HEK293 (cell line): ENCODE results near the gene KRT38.
"Not testable (repeated sequence)": the region's sequence is repeated elsewhere in the genome, so short reads cannot be mapped to it uniquely, and the experiment has no call there.

Source experiments
- CTCF ChIA-PET: fragments of 350-600 bp; formaldehyde crosslinking; extraction: SDS; loops from one replicate; lab custom pipeline; 2021; ENCODE audit warnings: antibody characterized with exemption; lab: Yijun Ruan, JAX
- POLR2A ChIA-PET: fragments of 300-600 bp; formaldehyde crosslinking; extraction: SDS; loops from one replicate; lab custom pipeline; 2020; ENCODE audit warnings: antibody characterized with exemption, inconsistent platforms; lab: Yijun Ruan, JAX
- H3K27ac ChIP-seq: fragments of 200-500 bp; sonication (Bioruptor generic); 2 replicates; pipeline ENCODE4 v1.5.1; 2014; ENCODE audit warnings: low read depth, low read length, control low read depth, inconsistent platforms; ENCODE audit errors: extremely low read depth
- H3K36me3 ChIP-seq, 2 experiments: fragments of 200-500 bp in 1 of 2; sonication (Bioruptor generic) in 1 of 2; 1 replicate in 1 of 2; 2 replicates in 1 of 2; pipeline ENCODE4 v1.5.1; 2014 to 2017; ENCODE audit warnings: inconsistent platforms in 2 of 2, low read length in 2 of 2; ENCODE audit not compliant: control insufficient read depth in 2 of 2, insufficient read depth in 1 of 2
- H3K4me1 ChIP-seq: fragments of 200-500 bp; sonication (Bioruptor generic); 2 replicates; pipeline ENCODE4 v1.5.1; 2014; ENCODE audit warnings: mild to moderate bottlenecking, low read length, inconsistent platforms; ENCODE audit not compliant: control insufficient read depth, insufficient read depth
- H3K4me3 ChIP-seq: 2 replicates; pipeline ENCODE4 v1.5.1; 2011; ENCODE audit warnings: low read depth, mild to moderate bottlenecking, control low read depth, low read length, moderate library complexity
- H3K9me3 ChIP-seq: fragments of 200-500 bp; sonication (Bioruptor generic); 2 replicates; pipeline ENCODE4 v1.5.1; 2014; ENCODE audit warnings: low read depth, low read length, inconsistent platforms; ENCODE audit not compliant: control insufficient read depth, insufficient read depth
- GLIS2 ChIP-seq: fragments of 450-650 bp; formaldehyde crosslinking; IDR thresholded peaks from 2 replicates; pipeline ENCODE4 v1.5.1; 2016; ENCODE audit warnings: missing biosample characterization, missing genetic modification characterization
- MYNN ChIP-seq: fragments of 450-650 bp; formaldehyde crosslinking; IDR thresholded peaks from 2 replicates; pipeline ENCODE4 v1.5.1; 2016; ENCODE audit warnings: missing biosample characterization, missing genetic modification characterization, borderline replicate concordance
- OVOL3 ChIP-seq: fragments of 450-650 bp; formaldehyde crosslinking; IDR thresholded peaks from 2 replicates; pipeline ENCODE4 v1.5.1; 2016; ENCODE audit warnings: missing biosample characterization, missing genetic modification characterization
- SP7 ChIP-seq: fragments of 450-650 bp; formaldehyde crosslinking; IDR thresholded peaks from 2 replicates; pipeline ENCODE4 v1.5.1; 2016; ENCODE audit warnings: missing biosample characterization, missing genetic modification characterization
- YY1 ChIP-seq: fragments of 450-650 bp; formaldehyde crosslinking; IDR thresholded peaks from 2 replicates; pipeline ENCODE4 v1.5.1; 2018; ENCODE audit warnings: missing biosample characterization, missing genetic modification characterization
- YY2 ChIP-seq: fragments of 450-650 bp; formaldehyde crosslinking; IDR thresholded peaks from 2 replicates; pipeline ENCODE4 v1.5.1; 2016; ENCODE audit warnings: missing biosample characterization, missing genetic modification characterization
- ZBTB48 ChIP-seq: fragments of 450-650 bp; formaldehyde crosslinking; IDR thresholded peaks from 2 replicates; pipeline ENCODE4 v1.5.1; 2016; ENCODE audit warnings: missing biosample characterization, missing genetic modification characterization
- ZNF121 ChIP-seq: fragments of 450-650 bp; formaldehyde crosslinking; IDR thresholded peaks from 2 replicates; pipeline ENCODE4 v1.5.1; 2016; ENCODE audit warnings: missing biosample characterization, missing genetic modification characterization
- ZNF211 ChIP-seq: fragments of 450-650 bp; formaldehyde crosslinking; IDR thresholded peaks from 2 replicates; pipeline ENCODE4 v1.5.1; 2016; ENCODE audit warnings: low read depth, missing biosample characterization, missing genetic modification characterization
- ZNF24 ChIP-seq: fragments of 450-650 bp; formaldehyde crosslinking; IDR thresholded peaks from 2 replicates; pipeline ENCODE4 v1.5.1; 2016; ENCODE audit warnings: missing biosample characterization, missing genetic modification characterization
- ZNF311 ChIP-seq: fragments of 450-650 bp; formaldehyde crosslinking; IDR thresholded peaks from 2 replicates; pipeline ENCODE4 v1.5.1; 2017; ENCODE audit warnings: missing biosample characterization, missing genetic modification characterization, borderline replicate concordance
- ZNF366 ChIP-seq: fragments of 450-650 bp; formaldehyde crosslinking; conservative IDR thresholded peaks from 2 replicates; pipeline ENCODE4 v1.5.1; 2016; ENCODE audit warnings: missing biosample characterization, missing genetic modification characterization
- ZNF560 ChIP-seq: fragments of 450-650 bp; formaldehyde crosslinking; IDR thresholded peaks from 2 replicates; pipeline ENCODE4 v1.5.1; 2017; ENCODE audit warnings: missing biosample characterization, missing genetic modification characterization, borderline replicate concordance
- ZNF626 ChIP-seq: fragments of 450-650 bp; sonication (Bioruptor Pico); formaldehyde crosslinking; IDR thresholded peaks from 2 replicates; pipeline ENCODE4 v1.5.1; 2018; ENCODE audit warnings: missing biosample characterization, missing genetic modification characterization, inconsistent platforms
- ZNF677 ChIP-seq: fragments of 450-650 bp; IDR thresholded peaks from 2 replicates; pipeline ENCODE4 v1.5.0; 2018; ENCODE audit warnings: missing biosample characterization, mild to moderate bottlenecking, missing genetic modification characterization, moderate library complexity
- ZNF791 ChIP-seq: fragments of 450-650 bp; formaldehyde crosslinking; IDR thresholded peaks from 2 replicates; pipeline ENCODE4 v1.5.1; 2016; ENCODE audit warnings: missing biosample characterization, missing genetic modification characterization
- TF ChIP-seq, protein P1 (sequence below): fragments of 450-650 bp; formaldehyde crosslinking; IDR thresholded peaks from 2 replicates; pipeline ENCODE4 v1.5.1; 2016; ENCODE audit warnings: missing biosample characterization, missing genetic modification characterization, borderline replicate concordance
- TF ChIP-seq, protein P2 (sequence below): fragments of 450-650 bp; formaldehyde crosslinking; IDR thresholded peaks from 2 replicates; pipeline ENCODE4 v1.5.1; 2017; ENCODE audit warnings: missing biosample characterization, missing genetic modification characterization

The KRT38 gene

DNA sequence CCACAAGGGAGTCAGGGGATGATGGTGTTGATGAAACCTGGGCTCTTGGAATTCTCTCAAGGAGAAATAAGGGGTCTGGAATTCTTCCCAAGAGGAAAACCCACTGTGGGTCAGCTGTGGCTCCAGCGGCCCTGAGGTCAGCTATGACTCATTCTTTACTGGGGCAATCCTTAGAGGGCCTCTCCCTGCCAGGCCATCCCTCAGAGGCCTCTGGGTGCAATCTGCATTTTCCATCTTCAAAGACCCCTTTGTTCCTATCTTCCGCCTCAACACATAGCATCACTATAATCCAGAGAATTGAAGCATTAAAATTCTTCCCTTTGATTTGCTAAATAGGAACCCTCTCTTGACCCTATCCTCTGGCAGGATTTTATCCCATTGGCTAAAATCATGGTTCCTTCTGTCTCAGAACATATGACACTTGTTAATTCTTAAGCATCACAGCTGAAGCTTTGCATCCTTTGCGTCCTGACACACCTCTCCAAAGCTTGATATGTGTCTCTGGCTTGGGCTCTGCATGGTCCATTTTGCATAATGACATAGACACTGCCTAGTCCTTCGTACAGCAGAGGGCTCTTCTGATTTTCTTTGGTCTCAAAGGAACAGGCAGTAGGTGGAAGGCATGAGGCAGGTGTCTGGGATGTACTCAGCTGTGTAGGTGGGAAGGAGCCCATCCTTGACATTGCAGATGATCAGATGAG is 12.0 kb downstream of the KRT38 start:
- Histone ChIP-seq H3K27ac (no peak overlapping the region), H3K4me3 (no peak overlapping the region), H3K9me3 (no peaks in the 10 kb centered on the region), H3K36me3 (no peaks in the 10 kb centered on the region), H3K4me1 (no peaks in the 10 kb centered on the region)
- ChIA-PET CTCF (interaction anchor here (0.5 to 0.8 kb wide), 3 partner anchors 11 to 237 kb away, joined by 3 read pairs; no protein-coding TSS in a partner anchor), POLR2A (no interaction called here)
- TF ChIP-seq ZBTB48, result no peak
- TF ChIP-seq ZNF211, result no peak
- TF ChIP-seq, protein P1, sequence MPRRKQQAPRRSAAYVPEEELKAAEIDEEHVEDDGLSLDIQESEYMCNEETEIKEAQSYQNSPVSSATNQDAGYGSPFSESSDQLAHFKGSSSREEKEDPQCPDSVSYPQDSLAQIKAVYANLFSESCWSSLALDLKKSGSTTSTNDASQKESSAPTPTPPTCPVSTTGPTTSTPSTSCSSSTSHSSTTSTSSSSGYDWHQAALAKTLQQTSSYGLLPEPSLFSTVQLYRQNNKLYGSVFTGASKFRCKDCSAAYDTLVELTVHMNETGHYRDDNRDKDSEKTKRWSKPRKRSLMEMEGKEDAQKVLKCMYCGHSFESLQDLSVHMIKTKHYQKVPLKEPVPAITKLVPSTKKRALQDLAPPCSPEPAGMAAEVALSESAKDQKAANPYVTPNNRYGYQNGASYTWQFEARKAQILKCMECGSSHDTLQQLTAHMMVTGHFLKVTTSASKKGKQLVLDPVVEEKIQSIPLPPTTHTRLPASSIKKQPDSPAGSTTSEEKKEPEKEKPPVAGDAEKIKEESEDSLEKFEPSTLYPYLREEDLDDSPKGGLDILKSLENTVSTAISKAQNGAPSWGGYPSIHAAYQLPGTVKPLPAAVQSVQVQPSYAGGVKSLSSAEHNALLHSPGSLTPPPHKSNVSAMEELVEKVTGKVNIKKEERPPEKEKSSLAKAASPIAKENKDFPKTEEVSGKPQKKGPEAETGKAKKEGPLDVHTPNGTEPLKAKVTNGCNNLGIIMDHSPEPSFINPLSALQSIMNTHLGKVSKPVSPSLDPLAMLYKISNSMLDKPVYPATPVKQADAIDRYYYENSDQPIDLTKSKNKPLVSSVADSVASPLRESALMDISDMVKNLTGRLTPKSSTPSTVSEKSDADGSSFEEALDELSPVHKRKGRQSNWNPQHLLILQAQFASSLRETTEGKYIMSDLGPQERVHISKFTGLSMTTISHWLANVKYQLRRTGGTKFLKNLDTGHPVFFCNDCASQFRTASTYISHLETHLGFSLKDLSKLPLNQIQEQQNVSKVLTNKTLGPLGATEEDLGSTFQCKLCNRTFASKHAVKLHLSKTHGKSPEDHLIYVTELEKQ (tag by site-specific recombination), result no peak

GRCh38 chr17:41424111-41424635 is 16.6 kb downstream of the KRT38 start, which contains the start of gene KRT37:
Gene KRT37, minus strand, starts transcription at chr17:41424585. Its CDS starts 62 bp downstream, at chr17:41424523.
- TF ChIP-seq OVOL3 (tag by site-specific recombination), result no peak
- TF ChIP-seq YY1 (tag by site-specific recombination), result no peak
- TF ChIP-seq ZNF560 (tag by site-specific recombination), result no peak
- no peak for TF ChIP-seq YY2
- TF ChIP-seq ZNF24, result no peak
- TF ChIP-seq MYNN (tag by site-specific recombination), result no peak
- no peak for TF ChIP-seq ZNF791 (tag by site-specific recombination)
- TF ChIP-seq GLIS2 (tag by site-specific recombination), result no peak
- TF ChIP-seq ZNF677 (tag by site-specific recombination), result no peak
- no peaks in the 10 kb centered on the region for H3K4me1 ChIP-seq
- H3K9me3 ChIP-seq, result no peaks in the 10 kb centered on the region
- POLR2A ChIA-PET, result no interaction called here
- CTCF ChIA-PET, result interaction anchor here (1.5 kb wide), 1 partner anchor 15 kb away, joined by 3 read pairs; no protein-coding TSS in a partner anchor
- H3K4me3 ChIP-seq, result no peak within 1 kb of the TSS
- no peak within 1 kb of the TSS for H3K27ac ChIP-seq
- H3K36me3 ChIP-seq, result no peaks in the 10 kb centered on the region

GRCh38 chr17:41422586-41422985 is 18.2 kb downstream of the KRT38 start:
- not testable (repeated sequence) for H3K27ac ChIP-seq
- POLR2A ChIA-PET, result interaction anchor here (0.8 kb wide), 1 partner anchor 17 kb away, joined by 4 read pairs; no protein-coding TSS in a partner anchor
- CTCF ChIA-PET, result interaction anchor here (1.6 kb wide), 1 partner anchor 240 kb away, joined by 4 read pairs; no protein-coding TSS in a partner anchor

DNA sequence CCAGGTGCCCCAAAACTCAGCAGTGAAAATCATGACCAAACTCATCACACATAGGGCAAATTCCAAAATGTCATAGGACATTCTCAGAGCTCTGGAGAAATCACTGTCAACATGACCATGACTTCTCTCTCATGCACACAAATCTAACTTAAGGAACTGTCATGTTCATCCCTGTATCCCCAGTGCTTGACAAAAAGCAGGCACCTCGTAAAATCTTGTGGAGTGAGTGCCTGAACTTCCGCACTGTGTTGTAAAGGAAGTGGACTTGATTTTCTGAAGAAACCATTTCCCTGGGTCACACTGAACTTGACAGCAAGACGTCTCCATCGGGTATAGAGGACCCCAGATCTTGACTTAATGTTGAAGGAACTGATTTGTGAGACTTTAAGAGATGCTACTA is 19.2 kb downstream of the KRT38 start:
- Histone ChIP-seq H3K4me1 (no peaks in the 10 kb centered on the region), H3K36me3 (no peaks in the 10 kb centered on the region), H3K9me3 (no peaks in the 10 kb centered on the region), H3K4me3 (no peak overlapping the region), H3K27ac (no peak overlapping the region)
- ChIA-PET POLR2A (no interaction called here), CTCF (interaction anchor here (1.6 kb wide), 1 partner anchor 241 kb away, joined by 4 read pairs; no protein-coding TSS in a partner anchor)
- TF ChIP-seq YY1 (tag by site-specific recombination), result no peak
- no peak for TF ChIP-seq ZNF121
- no peak for TF ChIP-seq ZNF311
- no peak for TF ChIP-seq ZNF366
- no peak for TF ChIP-seq SP7 (tag by site-specific recombination)
- no peak for TF ChIP-seq ZNF560 (tag by site-specific recombination)
- no peak for TF ChIP-seq ZNF626 (tag by site-specific recombination)
- TF ChIP-seq, protein P2, sequence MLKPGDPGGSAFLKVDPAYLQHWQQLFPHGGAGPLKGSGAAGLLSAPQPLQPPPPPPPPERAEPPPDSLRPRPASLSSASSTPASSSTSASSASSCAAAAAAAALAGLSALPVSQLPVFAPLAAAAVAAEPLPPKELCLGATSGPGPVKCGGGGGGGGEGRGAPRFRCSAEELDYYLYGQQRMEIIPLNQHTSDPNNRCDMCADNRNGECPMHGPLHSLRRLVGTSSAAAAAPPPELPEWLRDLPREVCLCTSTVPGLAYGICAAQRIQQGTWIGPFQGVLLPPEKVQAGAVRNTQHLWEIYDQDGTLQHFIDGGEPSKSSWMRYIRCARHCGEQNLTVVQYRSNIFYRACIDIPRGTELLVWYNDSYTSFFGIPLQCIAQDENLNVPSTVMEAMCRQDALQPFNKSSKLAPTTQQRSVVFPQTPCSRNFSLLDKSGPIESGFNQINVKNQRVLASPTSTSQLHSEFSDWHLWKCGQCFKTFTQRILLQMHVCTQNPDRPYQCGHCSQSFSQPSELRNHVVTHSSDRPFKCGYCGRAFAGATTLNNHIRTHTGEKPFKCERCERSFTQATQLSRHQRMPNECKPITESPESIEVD (tag by site-specific recombination), result no peak

More at GRCh38 chr17:41422586-41422985, 18.2 kb downstream of the KRT38 start:
- not testable (repeated sequence) for H3K36me3 ChIP-seq, H3K4me3 ChIP-seq, H3K9me3 ChIP-seq, H3K4me1 ChIP-seq
